Ascending aorta (tissue), 2 donors: ENCODE measurements around the gene LIPF. TPM values are rescaled to one million over a fixed set of nuclear protein-coding genes. Genes with fewer than 3 reads are reported as not detected.

Experiments
- DNase-seq, 2 donors: peaks; one replicate each; pipeline ENCODE4 v3.0.0-alpha.2; 2019; ENCODE audit warnings: low spot score in 2 of 2
- H3K27ac ChIP-seq, 2 donors: fragments of 200-600 bp; sonication (generic); one replicate each; pipeline ENCODE4 v1.5.1; 2016 to 2017; ENCODE audit warnings: mild to moderate bottlenecking in 1 of 2
- H3K27me3 ChIP-seq: fragments of 200-600 bp; sonication (generic); one replicate; pipeline ENCODE4 v1.5.1; 2017
- H3K36me3 ChIP-seq, 2 donors: fragments of 200-600 bp; sonication (generic); one replicate each; pipeline ENCODE4 v1.5.1; 2016
- H3K4me1 ChIP-seq, 2 donors: fragments of 200-600 bp; sonication (generic); one replicate each; pipeline ENCODE4 v1.5.1; 2016 to 2017; ENCODE audit warnings: mild to moderate bottlenecking in 1 of 2
- H3K4me3 ChIP-seq, 2 donors: fragments of 200-600 bp; sonication (generic); one replicate each; pipeline ENCODE4 v1.5.1; 2016 to 2017; ENCODE audit warnings: mild to moderate bottlenecking in 1 of 2
- H3K9me3 ChIP-seq, 2 donors: fragments of 200-600 bp; sonication (generic); one replicate each; pipeline ENCODE4 v1.5.1; 2016
- intact Hi-C: fragments of 100-400 bp; cut with DNase I; formaldehyde crosslinking; loops from one replicate; pipeline ENCODE4 v1.15.1; 2023
- total RNA-seq: library from RNA; depleted of rRNA; stranded (reverse); fragments of >200 nt; gene quantifications from one replicate; pipeline ENCODE4 v1.1.0, GENCODE V29; 2016
- TF ChIP-seq, protein P1 (sequence below), 3 experiments: fragments of 200-600 bp in 2 of 3; fragments of 450-650 bp in 1 of 3; sonication (generic) in 2 of 3; IDR thresholded peaks; one replicate each; pipeline ENCODE4 v1.5.1; 2016 to 2019; ENCODE audit warnings: antibody characterized with exemption in 3 of 3, mild to moderate bottlenecking in 1 of 3, moderate library complexity in 1 of 3

Gene LIPF
- total RNA-seq, 1 donor from 2014 or later = 7.1 TPM

DNA sequence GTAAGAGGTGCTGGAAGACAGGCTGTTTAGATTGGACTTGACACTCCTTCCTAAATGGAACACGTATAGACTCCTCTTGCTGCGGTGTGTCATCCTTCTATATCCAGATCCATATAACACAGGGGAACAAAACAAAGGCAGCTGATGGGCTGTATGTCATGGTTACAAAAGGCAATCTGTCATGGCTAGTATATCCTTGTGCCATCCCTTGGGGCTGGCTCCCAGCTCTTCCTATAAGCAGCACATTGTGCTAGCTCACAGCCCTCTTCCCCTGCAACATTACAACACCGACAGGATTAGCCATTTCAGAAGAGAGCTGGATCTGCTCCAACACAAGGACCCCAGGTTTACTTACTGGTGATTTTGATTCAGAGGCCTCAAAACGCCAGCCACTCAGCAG is 57.1 kb downstream of the LIPF start:
- no peak for DNase-seq
- no peaks in the 10 kb centered on the region for H3K4me1 ChIP-seq
- intact Hi-C loops = no loop called here

DNA sequence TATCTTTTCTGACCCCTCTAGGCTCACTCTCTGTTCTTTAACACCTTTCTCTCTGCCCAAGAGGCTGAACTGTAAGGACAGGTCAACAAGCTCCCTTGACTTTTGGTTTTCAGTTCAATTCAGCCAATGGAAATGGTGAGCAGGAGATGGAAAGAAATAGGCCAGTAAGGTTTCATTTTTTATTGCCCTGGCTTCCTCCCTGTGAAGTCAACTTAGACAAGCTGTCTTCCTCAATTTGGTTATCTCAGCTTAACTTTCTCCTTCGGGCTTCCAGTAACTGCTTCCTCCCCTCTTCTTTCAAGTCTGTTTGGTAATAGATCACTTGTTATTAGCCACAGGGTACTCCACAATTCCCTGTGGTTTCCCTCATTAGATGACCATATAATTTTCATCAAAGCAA is 61.6 kb downstream of the LIPF start:
- intact Hi-C loops = no loop called here
- TF ChIP-seq, protein P1, sequence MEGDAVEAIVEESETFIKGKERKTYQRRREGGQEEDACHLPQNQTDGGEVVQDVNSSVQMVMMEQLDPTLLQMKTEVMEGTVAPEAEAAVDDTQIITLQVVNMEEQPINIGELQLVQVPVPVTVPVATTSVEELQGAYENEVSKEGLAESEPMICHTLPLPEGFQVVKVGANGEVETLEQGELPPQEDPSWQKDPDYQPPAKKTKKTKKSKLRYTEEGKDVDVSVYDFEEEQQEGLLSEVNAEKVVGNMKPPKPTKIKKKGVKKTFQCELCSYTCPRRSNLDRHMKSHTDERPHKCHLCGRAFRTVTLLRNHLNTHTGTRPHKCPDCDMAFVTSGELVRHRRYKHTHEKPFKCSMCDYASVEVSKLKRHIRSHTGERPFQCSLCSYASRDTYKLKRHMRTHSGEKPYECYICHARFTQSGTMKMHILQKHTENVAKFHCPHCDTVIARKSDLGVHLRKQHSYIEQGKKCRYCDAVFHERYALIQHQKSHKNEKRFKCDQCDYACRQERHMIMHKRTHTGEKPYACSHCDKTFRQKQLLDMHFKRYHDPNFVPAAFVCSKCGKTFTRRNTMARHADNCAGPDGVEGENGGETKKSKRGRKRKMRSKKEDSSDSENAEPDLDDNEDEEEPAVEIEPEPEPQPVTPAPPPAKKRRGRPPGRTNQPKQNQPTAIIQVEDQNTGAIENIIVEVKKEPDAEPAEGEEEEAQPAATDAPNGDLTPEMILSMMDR (IDR thresholded peaks at IDR 0.05) = no peak

More for the DNA sequence above, 57.1 kb downstream of the LIPF start:
- Histone ChIP-seq H3K27ac (no peak overlapping the region), H3K27me3 (no peaks in the 10 kb centered on the region), H3K9me3 (no peaks in the 10 kb centered on the region), H3K4me3 (no peak overlapping the region), H3K36me3 (no peaks in the 10 kb centered on the region)
- TF ChIP-seq, protein P1 (IDR thresholded peaks at IDR 0.05) = no peak

DNA sequence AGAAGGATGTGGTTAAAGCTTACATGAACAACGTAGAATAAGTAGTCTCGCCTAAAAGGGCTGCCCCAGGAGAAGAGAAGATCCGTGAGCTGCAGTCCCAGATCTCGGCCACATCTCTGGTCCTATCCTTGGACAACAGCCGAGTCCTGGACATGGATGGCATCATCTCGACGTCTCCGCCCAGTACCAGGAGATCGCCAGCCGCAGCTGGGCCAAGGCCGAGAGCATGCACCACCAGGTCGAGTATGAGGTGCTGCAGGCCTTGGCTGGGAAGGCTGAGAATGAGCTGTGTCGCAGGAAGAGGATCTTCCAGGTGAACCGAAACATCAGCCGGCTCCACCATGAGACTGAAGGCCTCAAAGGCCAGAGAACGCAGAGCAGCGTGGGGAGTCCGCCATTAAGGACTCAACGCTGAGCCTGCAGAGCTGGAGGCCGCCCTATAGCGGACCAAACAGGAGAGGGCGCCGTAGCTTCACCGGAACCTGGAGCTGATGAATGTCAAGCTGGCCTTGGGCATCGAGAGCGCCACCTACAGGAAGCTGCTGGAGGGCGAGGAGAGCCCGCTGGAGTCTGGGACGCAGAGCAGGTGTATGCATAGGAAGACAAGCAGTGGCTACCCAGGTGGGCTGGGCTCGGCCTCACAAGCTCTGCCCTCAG is 64.0 kb downstream of the LIPF start:
- DNase-seq = no peak
- H3K27ac ChIP-seq = no peak overlapping the region
- no peaks in the 10 kb centered on the region for H3K27me3 ChIP-seq
- no peak overlapping the region for H3K4me3 ChIP-seq
- TF ChIP-seq, protein P1 (IDR thresholded peaks at IDR 0.05) = no peak
- intact Hi-C loops = no loop called here
- H3K4me1 ChIP-seq = no peaks in the 10 kb centered on the region
- H3K9me3 ChIP-seq = no peaks in the 10 kb centered on the region
- H3K36me3 ChIP-seq = no peaks in the 10 kb centered on the region

More for the DNA sequence above, 61.6 kb downstream of the LIPF start:
- no peaks in the 10 kb centered on the region for H3K36me3 ChIP-seq
- H3K9me3 ChIP-seq = no peaks in the 10 kb centered on the region
- H3K4me1 ChIP-seq = no peaks in the 10 kb centered on the region
- no peak for DNase-seq
- no peaks in the 10 kb centered on the region for H3K27me3 ChIP-seq
- no peak overlapping the region for H3K27ac ChIP-seq
- no peak overlapping the region for H3K4me3 ChIP-seq

Other genes starting within 250 kb of the LIPF start
- gene RNLS, start 81.1 kb upstream of the LIPF start, total RNA-seq = 12.1 TPM
- gene LIPJ, start 77.7 kb upstream of the LIPF start, total RNA-seq = not detected
- not detected for gene LIPK, start 41.8 kb downstream of the LIPF start, total RNA-seq
- gene LIPN, start 95.6 kb downstream of the LIPF start, total RNA-seq = not detected
- not detected for gene LIPM, start 138.3 kb downstream of the LIPF start, total RNA-seq
- not detected for gene ANKRD22, start 187.4 kb downstream of the LIPF start, total RNA-seq
- 37.0 TPM for gene STAMBPL1, start 215.8 kb downstream of the LIPF start, total RNA-seq